Islet of Langerhans (tissue), 1 donor: ENCODE measurements around the gene ARHGAP1.

Source experiments
- FAIRE-seq: peaks from one replicate; lab custom pipeline; 2011; peaks lifted over from hg19 to GRCh38; lab: Jason Lieb, UNC

Gene ARHGAP1

DNA sequence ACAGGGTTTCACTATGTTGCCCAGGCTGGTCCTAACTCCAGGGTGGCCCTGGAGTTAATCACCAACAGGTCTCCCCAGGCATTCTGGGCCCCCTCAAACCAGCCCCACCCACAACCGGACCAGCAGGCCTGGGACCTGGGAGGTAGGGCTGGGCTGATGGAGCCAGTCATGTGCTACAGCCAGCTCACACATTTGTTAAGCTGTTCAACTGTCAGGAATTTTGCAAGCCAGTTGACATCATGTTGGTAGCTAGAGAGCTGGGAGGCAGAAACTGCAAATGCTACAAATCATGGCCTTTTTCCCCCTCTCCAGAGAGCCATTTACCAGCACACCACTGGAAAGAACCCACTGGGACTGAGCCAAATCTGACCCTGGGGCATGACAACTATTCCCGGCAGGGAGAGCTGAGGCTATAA, 6.8 kb downstream of the ARHGAP1 start:
- FAIRE-seq: no peak

DNA sequence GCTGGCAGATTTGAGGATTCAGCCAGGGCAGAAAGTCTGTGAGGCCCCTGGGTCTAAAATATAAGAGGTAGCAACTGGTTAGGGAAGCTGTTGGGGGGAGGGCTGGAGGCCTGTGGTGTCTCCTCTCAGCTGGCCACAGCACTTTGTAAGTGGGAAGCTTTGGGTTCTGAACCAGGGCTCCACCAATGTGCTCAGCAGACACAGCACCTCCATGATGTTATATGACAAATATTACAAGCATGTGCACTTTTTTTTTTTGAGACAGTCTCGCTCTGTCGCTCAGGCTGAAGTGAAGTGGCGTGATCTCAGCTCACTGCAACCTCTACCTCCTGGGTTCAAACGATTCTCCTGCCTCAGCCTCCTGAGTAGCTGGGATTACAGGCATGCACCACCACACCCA, 8.0 kb downstream of the ARHGAP1 start:
- FAIRE-seq: no peak

DNA sequence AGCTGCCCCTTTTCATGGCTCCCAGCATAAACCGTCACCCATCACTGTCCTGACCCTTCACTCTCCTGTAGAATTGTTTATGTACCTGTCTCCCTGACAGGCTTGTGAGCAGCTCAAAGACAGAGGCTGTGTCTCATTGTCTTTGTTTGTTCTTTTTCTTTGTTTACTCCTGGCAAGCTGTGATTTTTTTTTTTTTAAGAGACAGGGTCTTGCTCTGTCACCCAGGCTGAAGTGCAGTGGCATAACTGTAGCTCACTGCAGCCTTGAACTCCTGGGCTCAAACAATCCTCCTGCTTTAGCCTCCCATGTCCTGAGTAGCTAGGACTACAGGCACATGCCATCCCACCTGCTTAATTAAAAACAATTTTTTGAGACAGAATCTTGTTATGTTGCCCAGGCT, 9.7 kb downstream of the ARHGAP1 start:
- no peak for FAIRE-seq

DNA sequence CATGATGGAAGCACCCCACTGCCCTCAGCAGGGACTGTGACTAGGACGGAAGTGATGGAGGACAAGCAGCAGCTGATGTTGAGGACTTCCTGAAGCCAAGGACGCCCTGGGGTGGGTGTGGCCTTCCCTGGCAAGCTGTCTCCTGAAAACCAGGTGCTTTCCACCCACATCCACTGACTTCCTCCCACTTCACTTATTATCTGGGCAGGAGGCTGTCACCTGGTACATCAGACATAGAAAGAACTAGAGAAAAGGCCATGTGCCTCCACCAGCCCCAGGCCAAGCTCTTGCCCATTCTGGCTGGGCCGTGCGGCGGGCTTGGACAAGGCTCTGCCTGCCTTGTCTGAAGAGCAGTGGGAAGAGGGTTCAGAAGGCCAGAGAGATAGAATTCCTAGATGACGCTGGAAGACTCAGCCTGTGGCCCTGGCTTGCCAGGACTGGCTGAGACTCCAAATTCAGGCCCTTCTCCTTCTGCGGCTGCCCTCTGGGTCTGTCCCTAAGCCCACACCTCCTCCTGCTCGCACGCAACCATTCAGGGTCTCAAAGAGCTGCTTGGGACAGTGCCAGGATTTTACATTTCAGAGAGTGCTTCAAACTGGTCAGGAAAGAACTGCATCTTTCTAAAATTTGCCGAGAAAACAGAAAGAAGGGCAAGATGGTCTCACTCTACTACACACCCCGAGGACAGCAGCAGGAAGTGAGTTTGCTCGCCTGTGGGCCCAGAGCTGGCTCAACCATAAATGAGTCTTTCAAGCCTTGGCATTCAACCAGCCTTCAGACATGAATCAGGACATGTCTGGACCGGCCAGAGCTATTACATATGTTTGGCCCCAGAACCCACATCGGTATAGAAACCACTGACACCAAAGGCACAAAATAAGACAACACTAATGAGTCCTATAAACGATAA, 13.3 kb downstream of the ARHGAP1 start:
- no peak for FAIRE-seq

DNA sequence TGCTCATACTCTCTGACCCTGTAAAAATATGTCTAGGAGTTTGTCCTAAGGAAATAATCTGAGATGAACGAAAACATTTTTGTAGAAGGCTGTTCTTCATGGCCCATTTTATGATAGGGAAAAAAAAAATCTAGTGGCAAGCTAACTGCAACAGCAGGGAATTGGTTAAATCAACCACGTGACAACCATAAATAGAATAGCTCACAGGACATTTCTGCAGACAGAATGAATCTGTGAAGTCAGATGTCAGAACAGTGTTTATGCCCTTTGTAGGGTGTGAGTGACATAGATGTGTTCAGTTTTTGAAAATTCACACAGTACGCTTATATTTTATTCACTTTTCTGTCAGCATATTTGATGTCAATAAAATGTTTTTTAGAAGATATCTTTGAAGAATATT, 16.1 kb downstream of the ARHGAP1 start:
- no peak for FAIRE-seq

DNA sequence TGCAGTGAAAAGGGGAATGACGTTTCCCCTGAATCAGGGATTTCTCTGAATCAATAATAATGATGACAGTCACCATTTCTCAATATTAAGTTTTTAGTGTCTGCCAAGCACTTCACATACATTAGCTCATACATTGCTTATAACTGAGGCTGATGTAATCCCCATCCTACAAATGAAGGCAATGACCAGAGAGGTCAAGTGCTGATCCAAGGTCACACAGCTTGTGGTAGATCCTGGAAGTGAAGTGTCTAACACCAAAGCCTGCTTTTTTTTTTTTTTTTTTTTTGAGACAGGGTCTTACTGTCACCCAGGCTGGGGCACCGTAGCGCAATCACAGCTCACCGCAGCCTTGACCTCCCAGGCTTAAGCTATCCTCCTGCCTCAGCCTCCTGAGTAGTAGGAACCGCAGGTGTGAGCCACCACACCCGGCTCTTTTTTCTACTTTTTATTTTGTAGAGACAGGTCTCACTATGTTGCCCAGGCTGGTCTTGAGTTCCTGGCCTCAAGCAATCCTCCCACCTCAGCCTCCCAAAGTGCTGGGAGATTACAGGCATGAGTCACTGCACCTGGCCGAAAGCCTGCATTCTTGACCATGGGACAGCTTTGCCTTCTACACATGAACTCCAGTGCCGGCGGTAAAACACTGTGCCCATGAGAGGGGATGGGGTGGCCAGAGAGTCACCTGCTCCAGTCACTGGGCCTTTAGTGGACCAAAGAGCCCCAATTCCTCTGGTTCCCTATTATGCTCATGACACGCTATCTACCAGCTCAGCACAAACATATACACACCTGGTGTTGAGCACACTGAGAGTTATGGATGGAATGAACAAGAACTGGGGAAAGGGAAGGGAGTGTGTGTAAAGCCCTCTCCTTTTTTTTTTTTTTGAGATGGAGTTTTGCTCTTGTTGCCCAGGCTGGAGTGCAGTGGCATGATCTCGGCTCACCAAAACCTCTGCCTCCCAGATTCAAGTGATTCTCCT, 17.4 kb downstream of the ARHGAP1 start:
- no peak for FAIRE-seq

GRCh38 chr11:46681814-46682213, 18.6 kb downstream of the ARHGAP1 start:
- no peak for FAIRE-seq

GRCh38 chr11:46680815-46681214, 19.6 kb downstream of the ARHGAP1 start:
- FAIRE-seq: no peak

GRCh38 chr11:46680164-46680760, 20.2 kb downstream of the ARHGAP1 start:
- FAIRE-seq: no peak

- FAIRE-seq: no peak
These were observed 20.9 kb downstream of the ARHGAP1 start for GRCh38 chr11:46679241-46680163.

GRCh38 chr11:46678741-46679130, 21.7 kb downstream of the ARHGAP1 start:
- FAIRE-seq: no peak

DNA sequence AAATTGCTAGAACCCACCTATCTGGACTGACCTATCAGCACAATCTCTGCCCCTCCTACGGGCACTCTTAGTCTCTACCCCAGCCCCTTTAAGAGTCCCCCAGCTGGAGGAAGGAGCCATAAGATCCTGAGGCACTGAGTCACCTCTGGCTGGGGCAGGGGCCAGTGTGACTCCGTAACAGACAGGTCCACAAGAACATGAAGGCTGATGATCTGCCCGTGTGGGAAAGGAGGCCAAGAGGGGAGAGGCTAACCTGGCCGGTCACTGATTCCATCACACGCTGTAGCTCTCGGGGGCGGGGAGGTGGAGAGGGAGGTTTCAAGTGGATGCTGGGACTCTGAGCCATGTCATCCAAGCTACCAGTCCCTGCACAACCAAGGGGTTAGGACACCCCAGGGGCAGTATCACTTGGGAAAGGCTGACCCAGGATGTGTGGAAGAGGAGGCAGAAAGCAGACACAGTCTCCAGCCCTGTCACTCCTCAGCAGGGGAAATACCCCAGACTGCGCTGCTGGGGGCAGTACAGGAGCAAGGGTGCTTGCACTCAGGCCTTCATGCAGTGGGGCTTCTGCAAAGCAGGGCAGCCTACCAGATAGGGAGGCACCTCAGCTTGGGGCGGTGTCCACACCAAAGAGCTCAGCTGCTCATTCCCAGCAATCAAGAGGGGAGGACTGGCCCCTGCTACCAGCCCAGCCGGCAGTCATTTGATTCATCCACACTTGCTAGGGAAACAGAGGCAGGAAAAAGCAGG, 22.3 kb downstream of the ARHGAP1 start:
- FAIRE-seq: no peak

- FAIRE-seq: no peak
These were observed 23.2 kb downstream of the ARHGAP1 start for GRCh38 chr11:46677169-46677568.

- FAIRE-seq: no peak
These were observed 23.8 kb downstream of the ARHGAP1 start for GRCh38 chr11:46676436-46677158.

GRCh38 chr11:46675949-46676348, 24.5 kb downstream of the ARHGAP1 start:
- FAIRE-seq: no peak

DNA sequence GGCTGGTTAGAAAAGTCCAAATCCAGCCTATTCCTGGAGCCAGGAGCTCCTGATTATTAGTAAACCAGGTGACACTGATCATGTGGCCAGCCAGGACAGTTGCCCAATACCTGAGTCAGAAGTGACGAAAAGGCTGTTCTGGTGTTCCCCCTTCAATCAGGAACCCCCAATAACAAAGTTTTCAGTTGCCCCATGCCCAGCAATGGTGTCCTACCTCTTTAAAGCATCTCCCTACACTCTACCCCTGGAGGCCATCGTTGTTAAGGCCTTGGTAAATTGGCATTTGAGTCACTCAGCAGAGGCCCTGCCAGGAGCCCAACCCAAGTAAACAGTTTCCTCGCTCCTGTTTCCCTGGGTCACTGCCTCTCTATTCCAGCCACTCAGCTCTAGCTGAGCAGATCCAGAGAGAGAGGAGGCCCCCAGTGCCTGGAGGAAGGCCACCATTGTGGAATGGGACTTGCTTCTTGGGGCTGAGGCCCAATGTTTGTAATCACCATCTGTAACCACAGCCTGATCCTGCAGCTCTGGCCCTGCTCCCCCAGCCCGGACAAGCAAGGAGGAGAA, 25.0 kb downstream of the ARHGAP1 start:
- FAIRE-seq: peak; percentile 71

DNA sequence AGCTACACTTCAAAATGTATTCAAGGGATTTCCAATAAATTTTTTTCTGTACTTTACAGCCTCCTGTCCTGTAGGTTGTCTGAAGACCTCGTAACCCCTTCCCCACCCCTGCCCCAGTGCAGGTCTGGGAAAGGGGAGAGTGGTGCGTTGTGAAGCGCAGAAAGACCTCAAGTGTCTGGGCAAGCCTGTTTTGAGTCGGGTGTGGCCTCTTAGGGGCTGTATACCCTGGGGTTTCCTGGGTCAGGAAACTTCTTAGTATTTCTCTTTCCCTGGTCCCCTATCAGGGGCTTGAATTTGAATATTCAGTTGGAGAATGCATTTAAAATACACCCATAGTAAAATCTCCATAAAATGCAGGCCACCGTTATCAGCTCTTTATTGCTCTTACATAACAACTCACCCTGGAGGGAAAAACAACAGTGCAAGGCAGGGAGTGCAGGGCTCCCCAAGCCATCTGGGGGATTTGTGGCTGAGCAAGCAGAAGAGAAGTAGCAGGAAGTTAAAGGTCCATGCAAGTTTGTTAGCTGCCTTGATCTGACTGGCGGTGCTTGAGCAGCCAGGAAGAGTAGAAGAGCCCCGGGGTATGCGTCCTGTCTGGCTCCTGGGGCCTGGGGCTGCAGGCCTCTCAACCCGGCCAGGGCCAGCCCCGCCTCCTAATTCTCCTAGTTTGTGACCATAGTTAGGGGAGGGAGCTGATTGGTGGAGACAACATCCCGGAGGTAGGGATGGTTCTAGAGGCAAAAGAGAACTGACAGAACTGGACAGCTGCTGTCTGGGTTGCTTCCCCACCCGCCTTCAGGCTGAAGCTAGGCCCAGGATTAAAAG, 25.7 kb downstream of the ARHGAP1 start:
- no peak for FAIRE-seq

GRCh38 chr11:46673713-46674462, 26.5 kb downstream of the ARHGAP1 start:
- FAIRE-seq: no peak
